Skin epidermis (tissue), 12 donors: Measurements from ENCODE around the gene UBE4B.
A peak's percentile ranks its signal among the peaks of the same experiment; 100 is the strongest.
"Not testable (repeated sequence)": the region's sequence is repeated elsewhere in the genome, so short reads cannot be mapped to it uniquely, and the experiment has no call there.

Source experiments
- H3K27ac ChIP-seq, 21 experiments: fragments of 200-600 bp; sonication (generic) in 11 of 21; one replicate each; pipeline ENCODE4 v1.5.0; 2020; ENCODE audit warnings: mild to moderate bottlenecking in 3 of 21, inconsistent platforms in 2 of 21, moderate library complexity in 2 of 21
- H3K4me3 ChIP-seq, 7 experiments: fragments of 200-600 bp; sonication (generic) in 2 of 7; one replicate each; pipeline ENCODE4 v1.5.0; 2020; ENCODE audit warnings: inconsistent platforms in 2 of 7, mild to moderate bottlenecking in 2 of 7, moderate library complexity in 1 of 7

Gene UBE4B

DNA sequence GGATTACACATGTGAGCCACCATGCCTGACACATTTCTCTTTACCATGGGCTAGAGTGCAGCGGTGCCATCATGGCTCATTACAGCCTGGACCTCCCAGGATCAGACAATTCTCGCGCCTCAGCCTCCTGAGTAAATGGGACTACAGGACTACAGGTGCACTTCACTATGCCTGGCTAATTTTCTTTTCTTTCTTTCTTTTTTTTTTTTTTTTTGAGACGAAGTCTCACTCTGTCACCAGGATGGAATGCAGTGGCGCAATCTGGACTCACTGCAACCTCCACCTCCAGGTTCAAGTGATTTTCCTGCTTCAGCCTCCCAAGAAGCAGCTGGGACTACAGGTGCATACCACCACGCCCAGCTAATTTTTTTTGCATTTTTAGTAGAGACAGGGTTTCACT lies 162.8 kb downstream of the UBE4B start:
- Histone ChIP-seq H3K4me3 (no peak overlapping the region), H3K27ac (no peak overlapping the region)

DNA sequence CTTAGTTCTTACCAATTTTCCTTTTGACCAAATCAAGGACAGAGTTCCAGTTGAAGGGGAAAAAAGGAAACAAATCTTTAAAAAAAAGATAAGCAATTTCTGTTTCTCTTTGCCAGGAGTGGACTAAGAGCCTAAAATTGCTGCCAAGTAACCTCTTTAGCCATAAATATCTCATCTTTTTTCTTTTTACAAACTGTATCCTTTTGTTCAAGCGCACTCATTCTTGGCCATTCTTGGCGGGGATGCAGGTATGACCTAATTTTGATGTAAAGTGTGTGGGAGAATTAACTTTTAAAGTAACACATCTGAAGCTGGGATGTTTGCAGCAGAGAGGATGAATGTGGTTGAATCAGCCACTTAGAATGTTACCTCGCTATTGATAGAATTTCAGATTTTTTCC lies 164.2 kb downstream of the UBE4B start:
- Histone ChIP-seq H3K27ac (no peak overlapping the region), H3K4me3 (no peak overlapping the region)

GRCh38 chr1:10200620-10201019 lies 167.9 kb downstream of the UBE4B start:
- Histone ChIP-seq H3K27ac (no peak overlapping the region), H3K4me3 (no peak overlapping the region)

- H3K4me3 ChIP-seq, result no peak overlapping the region
- H3K27ac ChIP-seq, result no peak overlapping the region
These were observed 171.4 kb downstream of the UBE4B start for GRCh38 chr1:10204003-10204642.

DNA sequence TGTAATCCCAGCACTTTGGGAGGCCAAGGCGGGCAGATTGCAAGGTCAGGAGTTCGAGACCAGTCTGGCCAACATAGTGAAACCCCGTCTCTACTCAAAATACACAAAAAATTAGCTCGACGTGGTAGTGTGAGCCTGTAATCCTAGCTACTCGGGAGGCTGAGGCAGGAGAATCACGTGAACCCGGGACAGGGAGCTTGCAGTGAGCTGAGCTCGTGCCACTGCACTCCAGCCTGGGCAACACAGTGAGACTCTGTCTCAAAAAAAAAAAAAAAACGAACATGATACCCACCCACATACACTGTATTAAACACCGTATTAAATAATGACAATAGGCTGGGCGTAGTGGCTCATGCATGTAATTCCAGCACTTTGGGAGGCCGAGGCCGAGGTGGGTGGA lies 172.4 kb downstream of the UBE4B start:
- not testable (repeated sequence) for H3K27ac ChIP-seq, H3K4me3 ChIP-seq

- H3K4me3 ChIP-seq, result no peak overlapping the region
- no peak overlapping the region for H3K27ac ChIP-seq
These were observed 175.1 kb downstream of the UBE4B start for GRCh38 chr1:10207810-10208209.

- peak overlapping the region in 1 of 21 experiments; percentile 99 for H3K27ac ChIP-seq
- no peak overlapping the region for H3K4me3 ChIP-seq
These were observed 175.8 kb downstream of the UBE4B start for GRCh38 chr1:10208537-10208936.

GRCh38 chr1:10209590-10209904 lies 176.8 kb downstream of the UBE4B start:
- peak overlapping the region; percentile 72 to 93 (median 87) for H3K4me3 ChIP-seq
- H3K27ac ChIP-seq, result peak overlapping the region in 20 of 21 experiments; percentile 78 to 99 (median 98)

DNA sequence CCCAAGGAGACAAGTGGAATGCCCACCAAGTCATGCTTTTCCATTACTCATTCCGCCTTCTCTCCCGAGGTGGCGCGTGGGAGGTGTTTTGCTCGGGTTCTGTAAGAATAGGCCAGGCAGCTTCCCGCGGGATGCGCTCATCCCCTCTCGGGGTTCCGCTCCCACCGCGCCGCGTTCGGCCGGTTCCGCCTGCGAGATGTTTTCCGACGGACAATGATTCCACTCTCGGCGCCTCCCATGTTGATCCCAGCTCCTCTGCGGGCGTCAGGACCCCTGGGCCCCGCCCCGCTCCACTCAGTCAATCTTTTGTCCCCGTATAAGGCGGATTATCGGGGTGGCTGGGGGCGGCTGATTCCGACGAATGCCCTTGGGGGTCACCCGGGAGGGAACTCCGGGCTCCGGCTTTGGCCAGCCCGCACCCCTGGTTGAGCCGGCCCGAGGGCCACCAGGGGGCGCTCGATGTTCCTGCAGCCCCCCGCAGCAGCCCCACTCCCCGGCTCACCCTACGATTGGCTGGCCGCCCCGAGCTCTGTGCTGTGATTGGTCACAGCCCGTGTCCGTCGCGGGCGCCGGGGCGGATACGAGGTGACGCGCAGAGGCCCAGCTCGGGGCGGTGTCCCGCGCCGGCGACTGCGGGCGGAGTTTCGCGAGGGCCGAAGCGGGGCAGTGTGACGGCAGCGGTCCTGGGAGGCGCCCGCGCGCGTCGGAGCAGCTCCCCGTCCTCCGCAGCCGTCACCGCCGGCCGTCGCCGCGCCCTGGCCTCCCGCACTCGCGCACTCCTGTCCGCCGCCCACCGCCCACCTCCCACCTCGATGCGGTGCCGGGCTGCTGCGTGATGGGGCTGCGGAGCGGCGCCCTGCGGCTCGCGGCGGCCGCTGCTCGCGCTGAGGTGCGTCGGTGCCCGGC lies 177.4 kb downstream of the UBE4B start, which contains the start of gene KIF1B:
Gene KIF1B, plus strand, starts transcription at position 666 of the 906 bp plus-strand sequence. CDS start 21,759 bp downstream, outside the sequence.
- peak within 1 kb of the TSS; percentile 72 to 93 (median 87) for H3K4me3 ChIP-seq
- peak within 1 kb of the TSS; percentile 78 to 99 (median 97) for H3K27ac ChIP-seq

- peak overlapping the region; percentile 72 to 93 (median 87) for H3K4me3 ChIP-seq
- H3K27ac ChIP-seq, result peak overlapping the region; percentile 78 to 99 (median 97)
These were observed 178.4 kb downstream of the UBE4B start for GRCh38 chr1:10210841-10211804.

DNA sequence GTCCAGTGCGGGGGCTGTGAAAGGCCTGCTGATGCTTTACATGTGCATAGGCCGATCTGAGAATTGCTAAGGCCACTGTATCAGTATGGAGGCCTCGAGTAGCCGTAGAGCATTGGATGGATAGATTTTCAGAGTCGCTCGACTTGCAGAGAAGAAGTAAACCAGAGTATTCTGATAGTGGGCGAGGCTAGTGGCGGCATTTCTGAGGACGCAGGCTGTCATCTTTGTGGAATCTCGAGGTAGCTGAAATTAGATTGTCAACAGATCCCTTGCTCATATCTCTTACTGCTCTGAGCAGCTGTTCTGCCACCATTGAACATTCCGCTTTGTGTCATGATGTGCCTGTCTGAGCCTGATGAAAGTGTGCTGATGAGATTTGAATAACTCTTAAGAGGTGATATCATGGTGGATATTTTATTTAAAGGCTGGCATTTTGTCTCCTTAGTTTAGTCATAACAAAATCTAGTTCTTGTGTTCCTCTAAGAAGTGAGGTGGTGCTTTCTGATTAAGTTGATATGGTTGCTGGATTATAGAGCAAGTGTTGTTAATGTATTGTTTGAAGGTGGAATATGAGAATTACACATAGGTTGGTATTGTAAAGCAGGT lies 179.2 kb downstream of the UBE4B start:
- peak overlapping the region in 19 of 21 experiments; percentile 78 to 99 (median 98) for H3K27ac ChIP-seq
- peak overlapping the region; percentile 72 to 93 (median 87) for H3K4me3 ChIP-seq

DNA sequence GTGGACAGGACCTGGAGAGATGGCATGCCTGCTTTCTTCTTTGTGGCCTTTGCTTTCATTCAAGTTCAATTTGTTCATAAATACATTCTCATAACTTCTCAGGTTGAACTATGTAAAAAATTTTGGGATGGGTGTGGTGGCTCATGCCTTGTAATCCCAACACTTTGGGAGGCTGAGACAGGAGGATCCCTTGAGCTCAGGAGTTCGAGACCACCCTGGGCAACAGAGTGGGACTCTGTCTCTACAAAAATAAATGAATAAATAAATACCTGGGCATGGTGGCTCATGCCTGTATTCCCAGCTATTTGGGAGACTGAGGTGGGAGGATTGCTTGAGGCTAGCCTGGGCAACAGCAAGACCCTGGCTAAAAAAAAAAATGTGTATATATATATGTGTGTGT lies 179.7 kb downstream of the UBE4B start:
- peak overlapping the region in 3 of 7 experiments; percentile 82 to 92 (median 90) for H3K4me3 ChIP-seq
- peak overlapping the region in 13 of 21 experiments; percentile 78 to 99 (median 98) for H3K27ac ChIP-seq

DNA sequence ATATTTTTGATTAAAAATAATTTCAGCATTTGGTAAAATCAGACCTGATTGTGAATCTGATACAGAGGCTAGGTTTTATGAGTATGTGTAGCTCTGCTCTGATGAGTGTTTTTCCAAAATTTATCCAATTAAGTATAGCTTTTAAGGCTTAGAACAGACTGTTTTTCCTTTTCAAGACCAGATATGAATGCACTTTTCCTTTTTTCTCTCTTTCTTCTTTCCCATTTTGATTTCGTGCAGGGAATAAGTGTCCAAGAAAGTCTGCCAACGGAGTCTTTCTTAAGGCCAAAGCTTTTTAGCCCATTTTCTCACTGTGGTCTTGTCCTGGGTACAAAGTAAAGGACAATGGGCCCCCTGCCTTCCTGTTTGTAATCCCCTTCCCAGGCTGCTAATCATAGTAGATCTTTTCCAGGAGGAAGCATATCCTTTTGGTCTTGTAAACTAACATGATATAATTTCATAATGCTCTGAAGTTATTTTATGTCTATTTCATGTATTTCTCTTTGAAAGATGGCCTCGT lies 180.5 kb downstream of the UBE4B start:
- Histone ChIP-seq H3K27ac (peak overlapping the region in 1 of 21 experiments; percentile 6), H3K4me3 (no peak overlapping the region)

DNA sequence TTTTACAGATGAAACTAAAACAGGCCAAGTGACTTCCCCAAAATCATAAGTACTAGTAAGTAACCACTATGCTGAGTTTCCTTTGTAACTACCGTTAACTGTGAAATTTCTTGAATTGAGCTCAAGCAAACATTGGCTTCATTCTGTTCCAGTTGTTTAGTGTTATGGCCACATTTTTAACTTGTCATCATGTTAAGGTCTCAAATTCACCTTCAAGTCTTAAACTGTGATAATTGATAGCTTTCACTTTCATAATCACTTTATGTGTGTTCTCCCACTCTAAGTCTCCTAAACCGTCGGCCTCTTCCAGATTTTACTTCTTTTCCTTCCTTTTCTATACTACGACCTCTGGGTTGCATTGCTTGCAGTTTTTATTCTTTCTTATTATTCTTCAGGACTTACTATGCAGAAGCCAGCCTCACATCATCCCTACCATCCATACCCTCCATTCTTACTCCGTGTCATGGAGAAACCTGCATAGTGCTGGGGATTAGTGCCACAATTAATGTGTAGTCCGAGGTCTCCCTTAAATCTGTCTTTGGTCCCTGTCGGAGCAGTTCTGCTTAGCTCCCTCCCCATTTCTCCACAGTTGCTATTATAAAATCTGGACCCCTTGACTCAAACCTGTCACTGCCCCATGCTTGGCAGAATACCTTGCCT lies 183.5 kb downstream of the UBE4B start:
- H3K27ac ChIP-seq, result no peak overlapping the region
- H3K4me3 ChIP-seq, result no peak overlapping the region

GRCh38 chr1:10217748-10218441 lies 185.1 kb downstream of the UBE4B start:
- Histone ChIP-seq H3K4me3 (no peak overlapping the region), H3K27ac (peak overlapping the region in 1 of 21 experiments; percentile 1)

GRCh38 chr1:10220200-10220599 lies 187.4 kb downstream of the UBE4B start:
- H3K27ac ChIP-seq, result no peak overlapping the region
- H3K4me3 ChIP-seq, result no peak overlapping the region

DNA sequence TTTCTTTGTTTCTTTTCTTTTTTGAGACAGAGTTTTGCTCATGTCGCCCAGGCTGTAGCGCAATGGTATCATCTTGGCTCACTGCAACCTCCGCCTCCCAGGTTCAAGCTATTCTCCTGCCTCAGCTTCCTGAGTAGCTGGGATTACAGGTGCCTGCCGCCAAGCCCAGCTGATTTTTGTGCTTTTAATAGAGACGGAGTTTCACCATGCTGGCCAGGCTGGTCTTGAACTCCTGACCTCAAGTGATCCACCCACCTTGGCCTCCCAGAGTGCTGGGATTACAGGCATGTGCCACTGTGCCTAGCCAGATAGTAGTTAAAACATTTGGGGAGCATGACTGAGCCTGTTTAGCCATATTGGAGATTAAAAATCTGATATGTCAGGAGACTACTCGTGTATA lies 187.9 kb downstream of the UBE4B start:
- not testable (repeated sequence) for H3K27ac ChIP-seq, H3K4me3 ChIP-seq

DNA sequence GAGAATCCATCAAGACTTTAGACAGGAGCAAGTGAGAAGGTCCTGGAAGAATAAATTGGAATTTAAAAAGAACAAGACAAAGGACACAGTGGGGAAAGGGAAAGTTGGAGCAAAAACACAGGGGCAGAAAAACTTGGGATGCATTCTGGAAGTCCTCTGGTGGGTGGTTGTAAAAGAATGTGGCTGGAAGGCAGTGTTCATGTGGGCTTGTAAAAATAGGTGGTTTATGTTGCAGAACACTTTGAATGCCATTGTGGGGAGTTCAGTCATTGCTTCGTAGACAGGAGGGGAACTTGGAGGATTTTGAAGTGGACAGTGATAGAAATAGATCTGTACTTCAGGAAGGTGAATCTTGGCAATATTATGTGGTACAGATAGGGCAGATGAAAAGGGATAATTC lies 192.8 kb downstream of the UBE4B start:
- H3K27ac ChIP-seq, result no peak overlapping the region
- H3K4me3 ChIP-seq, result no peak overlapping the region
